Naive thymus-derived CD4-positive, alpha-beta T cell (primary cell): ENCODE measurements around the gene MCM3AP. TPM values are rescaled to one million over a fixed set of nuclear protein-coding genes. Genes with fewer than 3 reads are reported as not detected.
A peak's percentile ranks its signal among the peaks of the same experiment; 100 is the strongest.

Experiments
- ATAC-seq: fragments of 150-1000 bp; cut with Tn5 transposase; 2 replicates; pipeline ENCODE4 v1.10.0; 2021; ENCODE audit warnings: mild to moderate bottlenecking, moderate library complexity
- CTCF ChIA-PET: fragments of 350-600 bp; sonication (Branson Sonifier 250); formaldehyde crosslinking; loops from one replicate; lab custom pipeline; 2021; ENCODE audit warnings: antibody characterized with exemption; lab: Charles Lee
- POLR2A ChIA-PET: fragments of 350-600 bp; sonication (Branson Sonifier 250); formaldehyde crosslinking; loops from one replicate; lab custom pipeline; 2021; ENCODE audit warnings: antibody characterized with exemption, inconsistent platforms; lab: Charles Lee
- DNase-seq, 9 donors: peaks; one replicate each; pipeline versions ENCODE4 v3.0.0 to v3.0.0-alpha.2; 2020 to 2022; ENCODE audit warnings: mixed read lengths in 1 of 9
- H3K27ac ChIP-seq: one replicate; pipeline ENCODE4 v1.7.0; 2013; ENCODE audit warnings: mild to moderate bottlenecking, low read depth, low read length, moderate library complexity
- H3K27me3 ChIP-seq, 2 donors: one replicate each; pipeline ENCODE4 v1.7.0; 2013; ENCODE audit warnings: low read length in 2 of 2, mild to moderate bottlenecking in 2 of 2, moderate library complexity in 2 of 2; ENCODE audit not compliant: control insufficient read depth in 2 of 2, insufficient read depth in 2 of 2
- H3K36me3 ChIP-seq, 3 experiments: 1 replicate in 2 of 3; 2 replicates in 1 of 3; pipeline ENCODE4 v1.7.0; 2013; ENCODE audit warnings: low read length in 3 of 3, mild to moderate bottlenecking in 3 of 3, moderate library complexity in 1 of 3; ENCODE audit not compliant: insufficient read depth in 3 of 3, control insufficient read depth in 2 of 3
- H3K4me1 ChIP-seq, 2 donors: one replicate each; pipeline ENCODE4 v1.7.0; 2013; ENCODE audit warnings: low read length in 2 of 2, mild to moderate bottlenecking in 2 of 2, moderate library complexity in 1 of 2; ENCODE audit not compliant: control insufficient read depth in 2 of 2, insufficient read depth in 2 of 2
- H3K4me3 ChIP-seq: 2 replicates; pipeline ENCODE4 v1.7.0; 2013; ENCODE audit warnings: mild to moderate bottlenecking, low read length
- H3K9me3 ChIP-seq, 3 experiments: 1 replicate in 2 of 3; 2 replicates in 1 of 3; pipeline ENCODE4 v1.7.0; 2013; ENCODE audit warnings: low read length in 3 of 3; ENCODE audit not compliant: control insufficient read depth in 2 of 3
- H3K27ac Mint-ChIP-seq, 9 donors: one replicate each; pipeline ENCODE4 v1.8.0; 2020 to 2022; ENCODE audit warnings: mixed read lengths in 9 of 9, mild to moderate bottlenecking in 8 of 9, moderate library complexity in 5 of 9, inconsistent platforms in 2 of 9
- H3K27me3 Mint-ChIP-seq, 5 donors: one replicate each; pipeline ENCODE4 v1.8.0; 2021 to 2022; ENCODE audit warnings: mixed read lengths in 5 of 5, mild to moderate bottlenecking in 1 of 5
- H3K36me3 Mint-ChIP-seq, 5 donors: one replicate each; pipeline ENCODE4 v1.8.0; 2020 to 2022; ENCODE audit warnings: mixed read lengths in 5 of 5, mild to moderate bottlenecking in 3 of 5, inconsistent platforms in 1 of 5
- H3K4me1 Mint-ChIP-seq, 7 donors: one replicate each; pipeline ENCODE4 v1.8.0; 2020 to 2022; ENCODE audit warnings: mixed read lengths in 7 of 7, mild to moderate bottlenecking in 3 of 7, inconsistent platforms in 1 of 7
- H3K4me3 Mint-ChIP-seq, 10 donors: one replicate each; pipeline ENCODE4 v1.8.0; 2020 to 2022; ENCODE audit warnings: mild to moderate bottlenecking in 10 of 10, mixed read lengths in 10 of 10, moderate library complexity in 6 of 10, inconsistent platforms in 2 of 10
- H3K9me3 Mint-ChIP-seq, 11 donors: one replicate each; pipeline ENCODE4 v1.8.0; 2020 to 2022; ENCODE audit warnings: mixed read lengths in 11 of 11, mild to moderate bottlenecking in 4 of 11, inconsistent platforms in 1 of 11, moderate library complexity in 1 of 11
- intact Hi-C, 2 donors: fragments of 100-400 bp; cut with micrococcal nuclease; formaldehyde crosslinking; loops; one replicate each; pipeline ENCODE4 v1.15.1; 2023
- polyA plus RNA-seq, 2 donors: library from polyadenylated mRNA; unstranded; fragments of 300-500 nt; fragmentation: Illumina TruSeq; gene quantifications; one replicate each; pipeline ENCODE4 v1.2.3, GENCODE V29; 2021
- total RNA-seq, 6 experiments: library from RNA in 5 of 6; stranded (reverse) in 5 of 6; gene quantifications; 1 replicate in 5 of 6; 2 replicates in 1 of 6; pipeline ENCODE4 v1.2.3 and lab custom pipeline; 2021 to 2026

Gene MCM3AP
- total and polyA plus RNA-seq, 7 experiments from 2014 or later = 37.3 to 175 (median 124) TPM

GRCh38 chr21:46188226-46189212 is 96.9 kb downstream of the MCM3AP start:
- Histone ChIP-seq H3K4me1 (peaks cover 0 to 5% of the 10 kb centered on the region in 2 donors), H3K9me3 (no peaks in the 10 kb centered on the region), H3K27ac (peak overlapping the region; percentile 26), H3K27me3 (no peaks in the 10 kb centered on the region), H3K36me3 (peaks cover 0 to 27% (median 0%) of the 10 kb centered on the region in 3 experiments), H3K4me3 (no peak overlapping the region)
- ChIA-PET POLR2A (interaction anchor here (0.6 kb wide), 1 partner anchor 9 kb away, joined by 4 read pairs; no protein-coding TSS in a partner anchor), CTCF (no interaction called here)
- Mint-ChIP-seq H3K27ac (peak overlapping the region in 1 of 9 donors; percentile 32), H3K36me3 (peaks cover 0 to 8% (median 3%) of the 10 kb centered on the region in 5 donors), H3K4me1 (peaks cover 0 to 16% (median 10%) of the 10 kb centered on the region in 7 donors), H3K27me3 (no peaks in the 10 kb centered on the region), H3K4me3 (peak overlapping the region in 1 of 10 donors; percentile 10), H3K9me3 (peaks cover 0 to 3% (median 0%) of the 10 kb centered on the region in 11 donors)
- intact Hi-C loops = no loop called here
- DNase-seq (no peak), ATAC-seq (no peak)

GRCh38 chr21:46187814-46188213 is 97.6 kb downstream of the MCM3AP start:
- Histone ChIP-seq H3K27ac (no peak overlapping the region), H3K4me3 (no peak overlapping the region), H3K27me3 (no peaks in the 10 kb centered on the region), H3K4me1 (peaks cover 0 to 5% of the 10 kb centered on the region in 2 donors), H3K36me3 (peaks cover 0 to 22% (median 0%) of the 10 kb centered on the region in 3 experiments), H3K9me3 (no peaks in the 10 kb centered on the region)
- Mint-ChIP-seq H3K4me3 (peak overlapping the region in 1 of 10 donors; percentile 10), H3K4me1 (peaks cover 0 to 16% (median 10%) of the 10 kb centered on the region in 7 donors), H3K9me3 (no peaks in the 10 kb centered on the region), H3K36me3 (peaks cover 0 to 7% (median 0%) of the 10 kb centered on the region in 5 donors), H3K27ac (peak overlapping the region in 1 of 9 donors; percentile 32), H3K27me3 (no peaks in the 10 kb centered on the region)
- ChIA-PET CTCF (no interaction called here), POLR2A (interaction anchor here (0.6 kb wide), 1 partner anchor 10 kb away, joined by 4 read pairs; no protein-coding TSS in a partner anchor)
- no peak for ATAC-seq
- intact Hi-C loops = no loop called here
- DNase-seq = no peak

GRCh38 chr21:46187261-46187660 is 98.2 kb downstream of the MCM3AP start:
- Histone ChIP-seq H3K27ac (no peak overlapping the region), H3K27me3 (no peaks in the 10 kb centered on the region), H3K4me1 (peaks cover 0 to 5% of the 10 kb centered on the region in 2 donors), H3K9me3 (no peaks in the 10 kb centered on the region), H3K36me3 (peaks cover 0 to 19% (median 0%) of the 10 kb centered on the region in 3 experiments), H3K4me3 (no peak overlapping the region)
- CTCF ChIA-PET = no interaction called here
- POLR2A ChIA-PET = no interaction called here
- H3K9me3 Mint-ChIP-seq = no peaks in the 10 kb centered on the region
- ATAC-seq = no peak
- H3K4me1 Mint-ChIP-seq = peaks cover 0 to 16% (median 10%) of the 10 kb centered on the region in 7 donors
- H3K27ac Mint-ChIP-seq = peak overlapping the region in 1 of 9 donors; percentile 9
- peak overlapping the region in 1 of 10 donors; percentile 32 for H3K4me3 Mint-ChIP-seq
- intact Hi-C loops = no loop called here
- no peaks in the 10 kb centered on the region for H3K27me3 Mint-ChIP-seq
- no peak for DNase-seq
- H3K36me3 Mint-ChIP-seq = peaks cover 0 to 7% (median 0%) of the 10 kb centered on the region in 5 donors

GRCh38 chr21:46185716-46186115 is 99.7 kb downstream of the MCM3AP start:
- Histone ChIP-seq H3K4me1 (peaks cover 0 to 5% of the 10 kb centered on the region in 2 donors), H3K36me3 (peaks cover 0 to 8% (median 0%) of the 10 kb centered on the region in 3 experiments), H3K9me3 (no peaks in the 10 kb centered on the region), H3K27ac (peak overlapping the region; percentile 68), H3K4me3 (no peak overlapping the region), H3K27me3 (no peaks in the 10 kb centered on the region)
- Mint-ChIP-seq H3K4me1 (peaks cover 0 to 16% (median 10%) of the 10 kb centered on the region in 7 donors), H3K27ac (peak overlapping the region in 4 of 9 donors; percentile 43 to 88 (median 67)), H3K27me3 (no peaks in the 10 kb centered on the region), H3K4me3 (peak overlapping the region in 9 of 10 donors; percentile 59 to 89 (median 84)), H3K36me3 (peaks cover 0 to 7% (median 0%) of the 10 kb centered on the region in 5 donors), H3K9me3 (no peaks in the 10 kb centered on the region)
- intact Hi-C loops = loop anchor here (2.0 kb wide), 2 partner anchors 15 to 43 kb away; partner anchors contain the start of gene LSS (in 1 of the 2)
- ATAC-seq (no peak), DNase-seq (no peak)
- ChIA-PET POLR2A (no interaction called here), CTCF (no interaction called here)

Other genes starting within 250 kb of the MCM3AP start
- gene COL6A2, start 187.5 kb downstream of the MCM3AP start, total RNA-seq = 10 to 100 TPM in 4 of 5 experiments, 1 to 10 TPM in 1; 3.1 to 47.7 (median 40.3) TPM
- 1 to 10 TPM; 1.7 to 4.4 TPM for gene COL6A2, start 187.5 kb downstream of the MCM3AP start, polyA plus RNA-seq
- gene FTCD, start 130.0 kb downstream of the MCM3AP start, total RNA-seq = 1 to 10 TPM in 3 of 5 experiments, under 1 TPM in 2; 0.29 to 5.7 (median 2.0) TPM
- gene FTCD, start 130.0 kb downstream of the MCM3AP start, polyA plus RNA-seq = not detected
- 10 to 100 TPM in 3 of 5 experiments, 1 to 10 TPM in 2; 3.7 to 17.9 (median 11.4) TPM for gene SPATC1L, start 101.2 kb downstream of the MCM3AP start, total RNA-seq
- 10 to 100 TPM in 1 of 2 donors, 1 to 10 TPM in 1; 7.7 to 17.1 TPM for gene SPATC1L, start 101.2 kb downstream of the MCM3AP start, polyA plus RNA-seq
- 10 to 100 TPM; 41.3 to 64.4 (median 44.9) TPM for gene LSS, start 56.8 kb downstream of the MCM3AP start, total RNA-seq
- gene LSS, start 56.8 kb downstream of the MCM3AP start, polyA plus RNA-seq = 10 to 100 TPM; 10.7 to 15.2 TPM
- 10 to 100 TPM in 4 of 5 experiments, 1 to 10 TPM in 1; 8.8 to 16.7 (median 15.6) TPM for gene YBEY, start 731 bp upstream of the MCM3AP start, total RNA-seq
- gene YBEY, start 731 bp upstream of the MCM3AP start, polyA plus RNA-seq = 10 to 100 TPM; 12.3 to 20.1 TPM
- gene C21orf58, start 38.3 kb upstream of the MCM3AP start, total RNA-seq = 10 to 100 TPM in 1 of 5 experiments, 1 to 10 TPM in 4; 5.0 to 38.4 (median 9.0) TPM
- 1 to 10 TPM in 1 of 2 donors, under 1 TPM in 1; 0.59 to 1.0 TPM for gene C21orf58, start 38.3 kb upstream of the MCM3AP start, polyA plus RNA-seq
- 10 to 100 TPM; 53.3 to 68.2 (median 56.2) TPM for gene PCNT, start 38.5 kb upstream of the MCM3AP start, total RNA-seq
- 10 to 100 TPM; 13.7 to 29.6 TPM for gene PCNT, start 38.5 kb upstream of the MCM3AP start, polyA plus RNA-seq
- gene DIP2A, start 173.3 kb upstream of the MCM3AP start, total RNA-seq = 100 to 1,000 TPM in 4 of 5 experiments, 10 to 100 TPM in 1; 54.7 to 118 (median 108) TPM
- 10 to 100 TPM; 16.9 to 22.9 TPM for gene DIP2A, start 173.3 kb upstream of the MCM3AP start, polyA plus RNA-seq